ENCODE results near the gene PM20D2.

PM20D2 gene

DNA sequence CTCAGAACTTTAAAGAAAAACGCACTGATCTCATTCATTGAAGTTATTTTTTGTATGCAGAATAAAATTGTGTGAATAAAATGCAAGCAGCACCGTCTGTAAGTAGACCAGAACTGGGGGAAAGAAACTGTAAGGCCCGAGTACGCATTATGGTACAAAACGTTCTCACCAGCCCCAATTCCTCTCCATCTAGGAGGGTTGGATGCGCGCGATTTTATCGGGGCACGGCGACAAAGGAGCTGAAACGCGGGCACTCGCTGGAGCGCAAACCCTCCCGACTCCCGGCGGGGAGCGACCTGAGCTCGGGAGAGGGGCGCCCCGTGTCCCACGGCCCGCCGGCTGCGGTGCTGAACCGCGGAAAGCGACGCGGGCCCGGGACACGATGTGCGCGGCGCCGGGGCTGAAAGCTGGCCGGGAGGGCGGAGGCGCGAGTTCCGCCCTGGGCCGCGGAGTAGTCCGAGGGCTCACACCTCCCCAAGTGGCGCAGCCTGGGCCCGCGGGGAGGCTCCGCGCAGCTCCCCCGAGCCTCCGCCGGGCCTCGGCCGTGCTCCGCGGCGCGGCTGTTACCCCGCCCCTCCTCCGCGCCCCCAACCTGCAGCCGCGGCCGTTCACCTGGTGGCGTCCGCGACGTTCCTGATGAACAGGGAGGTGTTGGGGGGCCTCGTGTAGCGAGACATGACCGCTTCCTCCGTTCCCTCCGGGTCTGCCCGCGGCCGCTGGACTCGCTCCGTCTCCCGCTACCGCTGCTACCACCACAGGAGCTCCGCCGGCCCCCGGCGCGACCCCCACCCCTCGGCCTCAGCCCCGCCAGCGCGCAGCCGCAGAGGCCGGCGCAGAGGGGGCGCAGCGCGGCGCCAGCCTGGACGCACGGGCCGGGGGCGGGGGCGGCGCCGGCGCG is 28.4 kb upstream of the PM20D2 start, which contains the start of gene SRSF12:
Gene SRSF12 (minus strand): TSS at position 861 of the 898 bp plus-strand sequence. CDS start 184 bp downstream, at position 677.
- Histone ChIP-seq H3F3A (ENCODE audit: insufficient read depth, low read length) (no peaks in the 10 kb centered on the region), H3K27ac (ENCODE audit: low read depth, low read length, poor library complexity, severe bottlenecking) (no peak within 1 kb of the TSS), H3K79me2 (ENCODE audit: insufficient read depth, low read length) (no peaks in the 10 kb centered on the region), H3K9ac (ENCODE audit: low read length) (peak within 1 kb of the TSS; percentile 7; the same call in 1 of the 2 replicates), H3K4me1 (ENCODE audit: insufficient read depth, low read length, severe bottlenecking) (peaks cover 6% of the 10 kb centered on the region), H3K9me3 (ENCODE audit: low read length) (no peaks in the 10 kb centered on the region), H3K4me2 (ENCODE audit: low read length) (peak within 1 kb of the TSS; percentile 62), H3K27me3 (ENCODE audit: insufficient read depth, low read length) (no peaks in the 10 kb centered on the region; the same call in 1 of the 2 replicates), H3K4me3 (ENCODE audit: low read depth, low read length, poor library complexity, severe bottlenecking) (peak within 1 kb of the TSS; percentile 53), H3K36me3 (ENCODE audit: insufficient read depth, low read length) (no peaks in the 10 kb centered on the region; the same call in 1 of the 2 replicates), H3K9me2 (ENCODE audit: low read depth, low read length) (no peaks in the 10 kb centered on the region), H2AFZ (ENCODE audit: low read length) (no peak within 1 kb of the TSS), H4K20me1 (ENCODE audit: insufficient read depth, low read length) (no peaks in the 10 kb centered on the region)
- TF ChIP-seq, protein P1, sequence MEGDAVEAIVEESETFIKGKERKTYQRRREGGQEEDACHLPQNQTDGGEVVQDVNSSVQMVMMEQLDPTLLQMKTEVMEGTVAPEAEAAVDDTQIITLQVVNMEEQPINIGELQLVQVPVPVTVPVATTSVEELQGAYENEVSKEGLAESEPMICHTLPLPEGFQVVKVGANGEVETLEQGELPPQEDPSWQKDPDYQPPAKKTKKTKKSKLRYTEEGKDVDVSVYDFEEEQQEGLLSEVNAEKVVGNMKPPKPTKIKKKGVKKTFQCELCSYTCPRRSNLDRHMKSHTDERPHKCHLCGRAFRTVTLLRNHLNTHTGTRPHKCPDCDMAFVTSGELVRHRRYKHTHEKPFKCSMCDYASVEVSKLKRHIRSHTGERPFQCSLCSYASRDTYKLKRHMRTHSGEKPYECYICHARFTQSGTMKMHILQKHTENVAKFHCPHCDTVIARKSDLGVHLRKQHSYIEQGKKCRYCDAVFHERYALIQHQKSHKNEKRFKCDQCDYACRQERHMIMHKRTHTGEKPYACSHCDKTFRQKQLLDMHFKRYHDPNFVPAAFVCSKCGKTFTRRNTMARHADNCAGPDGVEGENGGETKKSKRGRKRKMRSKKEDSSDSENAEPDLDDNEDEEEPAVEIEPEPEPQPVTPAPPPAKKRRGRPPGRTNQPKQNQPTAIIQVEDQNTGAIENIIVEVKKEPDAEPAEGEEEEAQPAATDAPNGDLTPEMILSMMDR (IDR thresholded peaks at IDR 0.05; ENCODE audit: low read length): no peak
- no peak for TF ChIP-seq EZH2 (IDR thresholded peaks at IDR 0.05; ENCODE audit: borderline replicate concordance, low read length)

- H3K27ac ChIP-seq (ENCODE audit: low read depth, low read length, poor library complexity, severe bottlenecking): no peak overlapping the region
- no peaks in the 10 kb centered on the region for H4K20me1 ChIP-seq (ENCODE audit: insufficient read depth, low read length)
- H3K9ac ChIP-seq (ENCODE audit: low read length): no peak overlapping the region
- H3K4me1 ChIP-seq (ENCODE audit: insufficient read depth, low read length, severe bottlenecking): peaks cover 6% of the 10 kb centered on the region
- no peak overlapping the region for H2AFZ ChIP-seq (ENCODE audit: low read length)
- no peaks in the 10 kb centered on the region for H3F3A ChIP-seq (ENCODE audit: insufficient read depth, low read length)
- no peaks in the 10 kb centered on the region; the same call in 1 of the 2 replicates for H3K36me3 ChIP-seq (ENCODE audit: insufficient read depth, low read length)
- TF ChIP-seq, protein P1 (IDR thresholded peaks at IDR 0.05; ENCODE audit: low read length): no peak
- no peak for TF ChIP-seq EZH2 (IDR thresholded peaks at IDR 0.05; ENCODE audit: borderline replicate concordance, low read length)
- H3K79me2 ChIP-seq (ENCODE audit: insufficient read depth, low read length): no peaks in the 10 kb centered on the region
- no peaks in the 10 kb centered on the region for H3K9me3 ChIP-seq (ENCODE audit: low read length)
- no peak overlapping the region for H3K4me2 ChIP-seq (ENCODE audit: low read length)
- no peaks in the 10 kb centered on the region for H3K9me2 ChIP-seq (ENCODE audit: low read depth, low read length)
- H3K27me3 ChIP-seq (ENCODE audit: insufficient read depth, low read length): no peaks in the 10 kb centered on the region; the same call in 1 of the 2 replicates
- H3K4me3 ChIP-seq (ENCODE audit: low read depth, low read length, poor library complexity, severe bottlenecking): no peak overlapping the region
Measured at GRCh38 chr6:89118931-89119330, 26.9 kb upstream of the PM20D2 start.

DNA sequence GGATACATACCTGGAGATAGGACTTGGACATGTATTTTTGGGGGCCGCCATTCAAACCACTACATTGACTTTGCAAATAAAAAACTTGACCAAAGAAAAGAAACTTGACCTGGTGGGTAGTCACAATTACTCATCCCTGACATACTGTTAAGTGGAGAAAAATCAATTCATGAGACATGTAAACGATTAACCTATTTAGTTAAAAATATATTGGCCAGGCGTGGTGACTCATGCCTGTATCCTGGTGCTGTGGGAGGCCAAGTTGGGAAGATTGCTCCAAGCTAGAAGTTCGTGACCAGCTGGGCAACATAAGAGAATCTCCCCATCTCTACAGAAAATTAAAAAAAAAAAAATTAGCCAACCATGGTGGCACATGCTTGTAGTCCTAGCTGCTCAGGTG is 25.5 kb upstream of the PM20D2 start:
- Histone ChIP-seq H2AFZ (ENCODE audit: low read length) (no peak overlapping the region), H3K9me3 (ENCODE audit: low read length) (no peaks in the 10 kb centered on the region), H4K20me1 (ENCODE audit: insufficient read depth, low read length) (no peaks in the 10 kb centered on the region), H3K27me3 (ENCODE audit: insufficient read depth, low read length) (no peaks in the 10 kb centered on the region; the same call in 1 of the 2 replicates), H3K9me2 (ENCODE audit: low read depth, low read length) (no peaks in the 10 kb centered on the region), H3K36me3 (ENCODE audit: insufficient read depth, low read length) (no peaks in the 10 kb centered on the region; the same call in 1 of the 2 replicates), H3K79me2 (ENCODE audit: insufficient read depth, low read length) (no peaks in the 10 kb centered on the region), H3K4me3 (ENCODE audit: low read depth, low read length, poor library complexity, severe bottlenecking) (no peak overlapping the region), H3K9ac (ENCODE audit: low read length) (no peak overlapping the region), H3K27ac (ENCODE audit: low read depth, low read length, poor library complexity, severe bottlenecking) (no peak overlapping the region), H3K4me1 (ENCODE audit: insufficient read depth, low read length, severe bottlenecking) (peaks cover 6% of the 10 kb centered on the region), H3K4me2 (ENCODE audit: low read length) (no peak overlapping the region), H3F3A (ENCODE audit: insufficient read depth, low read length) (no peaks in the 10 kb centered on the region)
- no peak for TF ChIP-seq EZH2 (IDR thresholded peaks at IDR 0.05; ENCODE audit: borderline replicate concordance, low read length)
- TF ChIP-seq, protein P1 (IDR thresholded peaks at IDR 0.05; ENCODE audit: low read length): no peak

Measured in OCI-LY1 (cell line).